Measurements from ENCODE around the gene CUL4A.

DNA sequence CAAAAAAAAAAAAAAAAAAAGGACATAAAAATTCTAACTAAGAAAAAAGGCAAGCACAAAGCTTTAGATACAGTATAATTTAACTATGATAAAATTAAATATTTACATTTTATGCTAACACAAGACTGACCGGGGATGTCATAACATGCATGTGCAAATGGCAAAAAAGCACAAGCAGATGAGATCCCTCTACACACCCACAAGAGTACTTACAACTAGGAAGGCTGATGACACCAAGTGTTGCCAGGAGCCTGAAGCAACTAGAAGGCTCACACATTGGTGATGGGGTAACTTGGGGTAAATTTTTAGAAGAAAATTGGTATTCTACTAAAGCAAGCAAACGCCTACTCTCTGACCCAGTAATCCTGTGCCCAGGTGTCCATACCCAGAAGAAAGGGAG, 7.6 kb upstream of the CUL4A start:
- TF ChIP-seq, protein P1, sequence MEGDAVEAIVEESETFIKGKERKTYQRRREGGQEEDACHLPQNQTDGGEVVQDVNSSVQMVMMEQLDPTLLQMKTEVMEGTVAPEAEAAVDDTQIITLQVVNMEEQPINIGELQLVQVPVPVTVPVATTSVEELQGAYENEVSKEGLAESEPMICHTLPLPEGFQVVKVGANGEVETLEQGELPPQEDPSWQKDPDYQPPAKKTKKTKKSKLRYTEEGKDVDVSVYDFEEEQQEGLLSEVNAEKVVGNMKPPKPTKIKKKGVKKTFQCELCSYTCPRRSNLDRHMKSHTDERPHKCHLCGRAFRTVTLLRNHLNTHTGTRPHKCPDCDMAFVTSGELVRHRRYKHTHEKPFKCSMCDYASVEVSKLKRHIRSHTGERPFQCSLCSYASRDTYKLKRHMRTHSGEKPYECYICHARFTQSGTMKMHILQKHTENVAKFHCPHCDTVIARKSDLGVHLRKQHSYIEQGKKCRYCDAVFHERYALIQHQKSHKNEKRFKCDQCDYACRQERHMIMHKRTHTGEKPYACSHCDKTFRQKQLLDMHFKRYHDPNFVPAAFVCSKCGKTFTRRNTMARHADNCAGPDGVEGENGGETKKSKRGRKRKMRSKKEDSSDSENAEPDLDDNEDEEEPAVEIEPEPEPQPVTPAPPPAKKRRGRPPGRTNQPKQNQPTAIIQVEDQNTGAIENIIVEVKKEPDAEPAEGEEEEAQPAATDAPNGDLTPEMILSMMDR (IDR thresholded peaks at IDR 0.05; ENCODE audit: extremely low read depth in 1 of 2, insufficient read depth in 1 of 2, low read depth in 1 of 2, low read length in 2 of 2), result no peak
- no peak for TF ChIP-seq FOS (IDR thresholded peaks at IDR 0.05; ENCODE audit: borderline replicate concordance, insufficient read depth, low read length)
- TF ChIP-seq MYC (IDR thresholded peaks at IDR 0.05; ENCODE audit: low read depth, low read length), result no peak
- no peak for TF ChIP-seq POLR2A (IDR thresholded peaks at IDR 0.05; ENCODE audit: low read depth, low read length)
- TF ChIP-seq, protein P2, sequence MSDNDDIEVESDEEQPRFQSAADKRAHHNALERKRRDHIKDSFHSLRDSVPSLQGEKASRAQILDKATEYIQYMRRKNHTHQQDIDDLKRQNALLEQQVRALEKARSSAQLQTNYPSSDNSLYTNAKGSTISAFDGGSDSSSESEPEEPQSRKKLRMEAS (IDR thresholded peaks at IDR 0.05; ENCODE audit: insufficient read depth, insufficient read length), result no peak
- TF ChIP-seq EZH2 (IDR thresholded peaks at IDR 0.05; ENCODE audit: borderline replicate concordance, low read depth, low read length, severe bottlenecking), result no peak
- no peak for TF ChIP-seq POLR2AphosphoS5 (IDR thresholded peaks at IDR 0.05; ENCODE audit: insufficient read depth, low read depth, low read length)
- TF ChIP-seq JUN (IDR thresholded peaks at IDR 0.05; ENCODE audit: borderline replicate concordance, insufficient read depth, insufficient read length, low read depth), result no peak

Measured in endothelial cell of umbilical vein (primary cell).